Measurements from ENCODE around the gene MAPK8IP1. TPM values are rescaled to one million over a fixed set of nuclear protein-coding genes. Genes with fewer than 3 reads are reported as not detected.
A peak's percentile ranks its signal among the peaks of the same experiment; 100 is the strongest.

The MAPK8IP1 gene
- total and polyA plus RNA-seq, 2 donors from 2014 or later = 15.7 to 24.8 TPM

GRCh38 chr11:45877845-45878244 lies 7.6 kb upstream of the MAPK8IP1 start:
- intact Hi-C loops (cut with DNase I) = no loop called here
- H3K36me3 ChIP-seq (ENCODE audit: control insufficient read depth in 2 of 3, insufficient read depth in 3 of 3, low read length in 3 of 3) = peaks cover 6 to 78% (median 37%) of the 10 kb centered on the region in 3 donors
- FAIRE-seq = no peak

GRCh38 chr11:45879803-45880686 lies 5.4 kb upstream of the MAPK8IP1 start:
- intact Hi-C loops (cut with DNase I) = no loop called here
- TF ChIP-seq CTCF (IDR thresholded peaks at IDR 0.05; ENCODE audit: borderline replicate concordance, extremely low read depth, insufficient read depth) = no peak
- DNase-seq (peak in 1 of 5 donors; percentile 35), FAIRE-seq (no peak)
- Histone ChIP-seq H3K27ac (ENCODE audit: low read depth in 2 of 2, low read length in 2 of 2) (peak overlapping the region in 1 of 2 donors; percentile 23), H3K36me3 (ENCODE audit: control insufficient read depth in 2 of 3, insufficient read depth in 3 of 3, low read length in 3 of 3) (peaks cover 6 to 62% (median 26%) of the 10 kb centered on the region in 3 donors), H3K27me3 (ENCODE audit: control insufficient read depth, insufficient read depth, low read length) (no peaks in the 10 kb centered on the region), H3K9ac (ENCODE audit: low read length in 3 of 3) (no peak overlapping the region), H3K4me1 (ENCODE audit: control insufficient read depth in 2 of 3, insufficient read depth in 2 of 3, low read depth in 1 of 3, low read length in 3 of 3) (peaks cover 0 to 4% (median 0%) of the 10 kb centered on the region in 3 donors), H3K9me3 (ENCODE audit: control insufficient read depth in 2 of 3, insufficient read depth in 1 of 3, low read length in 3 of 3) (no peaks in the 10 kb centered on the region), H3K4me3 (ENCODE audit: low read length in 3 of 3) (no peak overlapping the region)

More at GRCh38 chr11:45877845-45878244, 7.6 kb upstream of the MAPK8IP1 start:
- no peaks in the 10 kb centered on the region for H3K9me3 ChIP-seq (ENCODE audit: control insufficient read depth in 2 of 3, insufficient read depth in 1 of 3, low read length in 3 of 3)
- no peak for TF ChIP-seq CTCF (IDR thresholded peaks at IDR 0.05; ENCODE audit: borderline replicate concordance, extremely low read depth, insufficient read depth)
- H3K27me3 ChIP-seq (ENCODE audit: control insufficient read depth, insufficient read depth, low read length) = no peaks in the 10 kb centered on the region
- H3K27ac ChIP-seq (ENCODE audit: low read depth in 2 of 2, low read length in 2 of 2) = no peak overlapping the region
- H3K4me3 ChIP-seq (ENCODE audit: low read length in 3 of 3) = no peak overlapping the region
- peaks cover 0 to 4% (median 0%) of the 10 kb centered on the region in 3 donors for H3K4me1 ChIP-seq (ENCODE audit: control insufficient read depth in 2 of 3, insufficient read depth in 2 of 3, low read depth in 1 of 3, low read length in 3 of 3)
- no peak overlapping the region for H3K9ac ChIP-seq (ENCODE audit: low read length in 3 of 3)
- no peak for DNase-seq

DNA sequence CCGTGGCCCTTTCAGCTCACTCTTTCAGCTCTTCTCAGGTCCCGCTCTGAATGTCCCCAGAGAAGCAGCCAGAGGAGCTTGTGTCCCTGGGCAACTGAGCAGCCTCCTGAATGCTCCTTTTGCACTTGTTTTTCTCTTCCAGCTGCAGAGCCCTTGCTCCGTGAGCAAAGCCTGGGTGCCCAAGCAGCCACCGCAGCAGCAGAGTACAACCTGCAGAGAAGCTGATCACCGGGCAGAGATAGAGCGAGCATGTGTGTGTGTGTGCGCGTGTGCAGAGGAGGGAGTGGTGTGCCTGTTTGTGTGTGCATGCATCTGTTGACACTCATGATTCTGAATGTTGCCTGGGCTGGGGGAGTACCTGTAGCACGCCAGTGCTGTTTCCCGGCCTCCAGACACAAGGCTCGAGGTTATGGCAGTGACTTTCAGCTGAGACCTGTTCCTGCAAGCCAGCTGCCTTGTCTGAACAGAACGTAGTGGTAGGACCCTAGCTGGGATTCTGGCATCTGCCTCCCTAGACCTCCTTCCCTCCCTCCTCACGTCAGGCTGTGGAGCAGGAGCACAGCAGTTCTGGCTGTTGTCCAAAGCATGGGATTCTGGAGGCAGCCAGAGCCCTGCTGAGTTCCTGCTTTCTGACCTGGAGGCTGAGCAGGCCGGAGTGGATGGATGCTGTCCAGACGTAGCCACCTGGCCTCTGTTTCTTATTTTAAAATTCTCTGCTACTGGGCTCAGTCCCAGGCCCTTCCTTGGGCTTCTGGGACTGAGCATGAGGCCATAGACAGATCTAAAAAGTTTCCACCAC lies 4.5 kb upstream of the MAPK8IP1 start:
- no peak for FAIRE-seq
- no peak for TF ChIP-seq CTCF (IDR thresholded peaks at IDR 0.05; ENCODE audit: borderline replicate concordance, extremely low read depth, insufficient read depth)
- peaks cover 6 to 53% (median 22%) of the 10 kb centered on the region in 3 donors for H3K36me3 ChIP-seq (ENCODE audit: control insufficient read depth in 2 of 3, insufficient read depth in 3 of 3, low read length in 3 of 3)

More for the DNA sequence above, 4.5 kb upstream of the MAPK8IP1 start:
- DNase-seq = peak in 1 of 5 donors; percentile 39
- intact Hi-C loops (cut with DNase I) = no loop called here
- no peak overlapping the region for H3K4me3 ChIP-seq (ENCODE audit: low read length in 3 of 3)
- no peaks in the 10 kb centered on the region for H3K9me3 ChIP-seq (ENCODE audit: control insufficient read depth in 2 of 3, insufficient read depth in 1 of 3, low read length in 3 of 3)
- H3K4me1 ChIP-seq (ENCODE audit: control insufficient read depth in 2 of 3, insufficient read depth in 2 of 3, low read depth in 1 of 3, low read length in 3 of 3) = peaks cover 0 to 4% (median 0%) of the 10 kb centered on the region in 3 donors
- H3K9ac ChIP-seq (ENCODE audit: low read length in 3 of 3) = no peak overlapping the region
- no peak overlapping the region for H3K27ac ChIP-seq (ENCODE audit: low read depth in 2 of 2, low read length in 2 of 2)
- no peaks in the 10 kb centered on the region for H3K27me3 ChIP-seq (ENCODE audit: control insufficient read depth, insufficient read depth, low read length)

All from kidney (tissue), 14 donors.